HG03135 (cell line): ENCODE results near the gene LGALS3BP.

ENCODE experiments used
- ATAC-seq: cut with Tn5 transposase; IDR thresholded peaks from one replicate; pipeline ENCODE4 v1.9.1; 2021; ENCODE audit warnings: mild to moderate bottlenecking, moderate library complexity; ENCODE audit not compliant: unreplicated experiment

Gene LGALS3BP

GRCh38 chr17:78999947-79000395, 20.2 kb upstream of the LGALS3BP start:
- no peak for ATAC-seq

GRCh38 chr17:78999056-78999768, 19.5 kb upstream of the LGALS3BP start:
- ATAC-seq = no peak

- no peak for ATAC-seq
Measured at GRCh38 chr17:78998311-78999055, 18.8 kb upstream of the LGALS3BP start.

GRCh38 chr17:78997881-78998280, 18.2 kb upstream of the LGALS3BP start:
- no peak for ATAC-seq

GRCh38 chr17:78997231-78997741, 17.6 kb upstream of the LGALS3BP start:
- ATAC-seq = no peak

GRCh38 chr17:78996781-78997201, 17.1 kb upstream of the LGALS3BP start:
- ATAC-seq = no peak

GRCh38 chr17:78995761-78996451, 16.2 kb upstream of the LGALS3BP start:
- ATAC-seq = no peak

GRCh38 chr17:78995022-78995760, 15.5 kb upstream of the LGALS3BP start:
- no peak for ATAC-seq

- no peak for ATAC-seq
Measured at GRCh38 chr17:78993981-78994671, 14.4 kb upstream of the LGALS3BP start.

- no peak for ATAC-seq
Measured at GRCh38 chr17:78993241-78993956, 13.7 kb upstream of the LGALS3BP start.

GRCh38 chr17:78992542-78993212, 13.0 kb upstream of the LGALS3BP start:
- no peak for ATAC-seq

GRCh38 chr17:78991906-78992532, 12.3 kb upstream of the LGALS3BP start:
- ATAC-seq = no peak

GRCh38 chr17:78991017-78991738, 11.5 kb upstream of the LGALS3BP start:
- no peak for ATAC-seq

GRCh38 chr17:78990349-78991016, 10.8 kb upstream of the LGALS3BP start:
- ATAC-seq = no peak

GRCh38 chr17:78988152-78988551, 8.4 kb upstream of the LGALS3BP start:
- ATAC-seq = no peak

- ATAC-seq = no peak
Measured at GRCh38 chr17:78986649-78987328, 7.1 kb upstream of the LGALS3BP start.
